Keratinocyte (primary cell): Measurements from ENCODE around the gene GPR158. TPM values are rescaled to one million over a fixed set of nuclear protein-coding genes. Genes with fewer than 3 reads are reported as not detected.

Experiments
- DNase-seq: peaks from one replicate; pipeline ENCODE4 v3.0.0-alpha.2; 2011; ENCODE audit warnings: low read depth, missing footprints, low spot score
- FAIRE-seq: peaks from 2 replicates; lab custom pipeline; 2011; peaks lifted over from hg19 to GRCh38; lab: Jason Lieb, UNC
- H2AFZ ChIP-seq: 2 replicates; pipeline ENCODE4 v1.6.0; 2012; ENCODE audit warnings: low read length, control low read depth, inconsistent platforms; ENCODE audit not compliant: control insufficient read depth
- H3K27ac ChIP-seq: 2 replicates; pipeline ENCODE4 v1.5.1; 2011; ENCODE audit warnings: low read length; ENCODE audit not compliant: control insufficient read depth, insufficient read depth
- H3K27me3 ChIP-seq: 3 replicates; pipeline ENCODE4 v1.6.0; 2011; ENCODE audit warnings: low read length; ENCODE audit not compliant: control insufficient read depth, insufficient read depth; ENCODE audit errors: extremely low read depth
- H3K36me3 ChIP-seq, 2 experiments: 2 replicates in 1 of 2; 3 replicates in 1 of 2; pipeline ENCODE4 v1.5.1; 2011; ENCODE audit warnings: low read length in 2 of 2, mild to moderate bottlenecking in 1 of 2; ENCODE audit not compliant: control insufficient read depth in 2 of 2, insufficient read depth in 2 of 2; ENCODE audit errors: extremely low read depth in 1 of 2
- H3K4me1 ChIP-seq: 3 replicates; pipeline ENCODE4 v1.5.1; 2011; ENCODE audit warnings: low read length; ENCODE audit not compliant: control insufficient read depth, insufficient read depth; ENCODE audit errors: extremely low read depth
- H3K4me2 ChIP-seq: 3 replicates; pipeline ENCODE4 v1.6.0; 2011; ENCODE audit warnings: low read depth, low read length; ENCODE audit not compliant: control insufficient read depth, insufficient read depth; ENCODE audit errors: extremely low read depth
- H3K4me3 ChIP-seq, 3 experiments: fragments of 200-600 bp in 1 of 3; sonication (generic) in 1 of 3; 2 replicates in 2 of 3; 3 replicates in 1 of 3; pipeline ENCODE4 v1.5.1; 2011 to 2016; ENCODE audit warnings: low read length in 3 of 3, mild to moderate bottlenecking in 3 of 3, control low read depth in 2 of 3, inconsistent platforms in 1 of 3, low read depth in 1 of 3, mixed read lengths in 1 of 3, mixed run types in 1 of 3, moderate library complexity in 1 of 3; ENCODE audit not compliant: control insufficient read depth in 2 of 3, insufficient read depth in 2 of 3; ENCODE audit errors: extremely low read depth in 1 of 3
- H3K79me2 ChIP-seq: 2 replicates; pipeline ENCODE4 v1.6.0; 2012; ENCODE audit warnings: low read length; ENCODE audit not compliant: control insufficient read depth, insufficient read depth
- H3K9ac ChIP-seq: 3 replicates; pipeline ENCODE4 v1.6.0; 2011; ENCODE audit warnings: low read length; ENCODE audit not compliant: control insufficient read depth, insufficient read depth; ENCODE audit errors: extremely low read depth
- H3K9me1 ChIP-seq: 3 replicates; pipeline ENCODE4 v1.6.0; 2011; ENCODE audit warnings: low read length; ENCODE audit not compliant: control insufficient read depth, insufficient read depth; ENCODE audit errors: extremely low read depth
- H3K9me3 ChIP-seq: 2 replicates; pipeline ENCODE4 v1.5.1; 2012; ENCODE audit warnings: low read depth, low read length; ENCODE audit not compliant: control insufficient read depth
- H4K20me1 ChIP-seq: 3 replicates; pipeline ENCODE4 v1.6.0; 2011; ENCODE audit warnings: low read length; ENCODE audit not compliant: control insufficient read depth, insufficient read depth; ENCODE audit errors: extremely low read depth
- CTCF ChIP-seq, 3 experiments: IDR thresholded peaks in 1 of 3; conservative IDR thresholded peaks in 1 of 3; optimal IDR thresholded peaks in 1 of 3; 2 replicates in 2 of 3; 3 replicates in 1 of 3; pipeline versions ENCODE3 to v1.5.1; 2011; ENCODE audit warnings: low read length in 3 of 3, mild to moderate bottlenecking in 3 of 3, moderate library complexity in 2 of 3, control low read depth in 1 of 3, inconsistent platforms in 1 of 3; ENCODE audit not compliant: insufficient read depth in 2 of 3; ENCODE audit errors: extremely low read depth in 1 of 3
- EZH2 ChIP-seq: IDR thresholded peaks from one replicate; pipeline ENCODE4 v1.6.1; 2012; ENCODE audit warnings: inconsistent platforms, mild to moderate bottlenecking, low read length, moderate library complexity
- dilution Hi-C: fragments of 300-500 bp; cut with MboI; formaldehyde crosslinking; loops from one replicate; pipeline ENCODE4 v1.7.0; 2020; ENCODE audit warnings: low sequenced_read_pairs; ENCODE audit not compliant: extremely low pct_ligation_motif_present
- polyA plus RNA-seq, 5 experiments: library from polyadenylated mRNA; depleted of rRNA in 3 of 5; stranded (reverse) in 3 of 5; stranded (forward) in 1 of 5; unstranded in 1 of 5; fragments of >200 nt; gene quantifications; 1 replicate in 1 of 5; 2 replicates in 3 of 5; 3 replicates in 1 of 5; pipeline versions ENCODE4 v1.2.1 to v1.2.3, GENCODE V29; 2011 to 2012; ENCODE audit warnings: missing spikeins in 2 of 5, low read depth in 1 of 5, low replicate concordance in 1 of 5

Gene GPR158
- polyA plus RNA-seq, 1 donor (not counting 4 experiments of a cell fraction or from before 2014, with no cell fraction given), result not detected

GRCh38 chr10:25557136-25557535 lies 382.3 kb downstream of the GPR158 start:
- no peaks in the 10 kb centered on the region for H3K36me3 ChIP-seq
- H4K20me1 ChIP-seq, result no peaks in the 10 kb centered on the region
- H3K9ac ChIP-seq, result no peak overlapping the region
- no peaks in the 10 kb centered on the region for H3K4me1 ChIP-seq
- TF ChIP-seq EZH2 (no peak), CTCF (optimal IDR thresholded peaks at IDR 0.05 in 1 of 3, IDR thresholded peaks at IDR 0.05 in 1 of 3, conservative IDR thresholded peaks at IDR 0.05 in 1 of 3; ENCODE audit: extremely low read depth in 1 of 3, insufficient read depth in 2 of 3, low read length in 3 of 3) (no peak)
- no peaks in the 10 kb centered on the region for H3K79me2 ChIP-seq
- FAIRE-seq (no peak), DNase-seq (no peak)
- H3K9me1 ChIP-seq, result no peaks in the 10 kb centered on the region
- H3K4me3 ChIP-seq, result no peak overlapping the region
- H3K27me3 ChIP-seq, result no peaks in the 10 kb centered on the region
- H3K4me2 ChIP-seq, result no peak overlapping the region
- no peaks in the 10 kb centered on the region for H3K9me3 ChIP-seq
- no peak overlapping the region for H2AFZ ChIP-seq
- no peak overlapping the region for H3K27ac ChIP-seq
- dilution Hi-C loops, result no loop called here

GRCh38 chr10:25561758-25562157 lies 387.0 kb downstream of the GPR158 start:
- FAIRE-seq, result no peak
- Histone ChIP-seq H2AFZ (no peak overlapping the region), H3K27me3 (no peaks in the 10 kb centered on the region), H3K9me3 (no peaks in the 10 kb centered on the region), H3K4me2 (no peak overlapping the region), H3K9ac (no peak overlapping the region), H3K4me3 (no peak overlapping the region), H4K20me1 (no peaks in the 10 kb centered on the region), H3K79me2 (no peaks in the 10 kb centered on the region), H3K4me1 (no peaks in the 10 kb centered on the region), H3K9me1 (no peaks in the 10 kb centered on the region), H3K27ac (no peak overlapping the region), H3K36me3 (no peaks in the 10 kb centered on the region)
- dilution Hi-C loops, result no loop called here
- TF ChIP-seq CTCF (optimal IDR thresholded peaks at IDR 0.05 in 1 of 3, IDR thresholded peaks at IDR 0.05 in 1 of 3, conservative IDR thresholded peaks at IDR 0.05 in 1 of 3; ENCODE audit: extremely low read depth in 1 of 3, insufficient read depth in 2 of 3, low read length in 3 of 3) (no peak), EZH2 (no peak)
- no peak for DNase-seq
